NCI-H2081 (cell line): Measurements from ENCODE around the gene ATP11A.
"Not testable (repeated sequence)": the region's sequence is repeated elsewhere in the genome, so short reads cannot be mapped to it uniquely, and the experiment has no call there.

Experiments used
- DNase-seq, 2 experiments: peaks; one replicate each; lab custom pipeline; 2025; lab: John Stamatoyannopoulos, UW

ATP11A gene

GRCh38 chr13:112692586-112692985 lies 2.7 kb downstream of the ATP11A start:
- no peak for DNase-seq

GRCh38 chr13:112693831-112694497 lies 4.1 kb downstream of the ATP11A start:
- DNase-seq: peak in 1 of 2 experiments; percentile 63

- no peak for DNase-seq
Measured at GRCh38 chr13:112695121-112695520, 5.3 kb downstream of the ATP11A start.

- DNase-seq: no peak
Measured at GRCh38 chr13:112696001-112696868, 6.4 kb downstream of the ATP11A start.

- no peak for DNase-seq
Measured at GRCh38 chr13:112696869-112697465, 7.1 kb downstream of the ATP11A start.

GRCh38 chr13:112697756-112698655 lies 8.2 kb downstream of the ATP11A start:
- peak in 1 of 2 experiments; percentile 68 for DNase-seq

- peak; percentile 38 to 66 for DNase-seq
Measured at GRCh38 chr13:112699322-112699918, 9.6 kb downstream of the ATP11A start.

GRCh38 chr13:112700291-112701060 lies 10.6 kb downstream of the ATP11A start:
- no peak for DNase-seq

- DNase-seq: no peak
Measured at GRCh38 chr13:112702341-112702985, 12.6 kb downstream of the ATP11A start.

- no peak for DNase-seq
Measured at GRCh38 chr13:112702986-112703379, 13.1 kb downstream of the ATP11A start.

- DNase-seq: no peak
Measured at GRCh38 chr13:112703449-112704284, 13.8 kb downstream of the ATP11A start.

- DNase-seq: no peak
Measured at GRCh38 chr13:112704308-112705145, 14.7 kb downstream of the ATP11A start.

- no peak for DNase-seq
Measured at GRCh38 chr13:112705286-112705685, 15.4 kb downstream of the ATP11A start.

GRCh38 chr13:112706171-112706570 lies 16.3 kb downstream of the ATP11A start:
- DNase-seq: no peak

GRCh38 chr13:112708560-112709240 lies 18.9 kb downstream of the ATP11A start:
- DNase-seq: no peak

GRCh38 chr13:112709316-112709715 lies 19.5 kb downstream of the ATP11A start:
- DNase-seq: not testable (repeated sequence)
